Measurements from ENCODE around the gene MARVELD3.
"Not testable (repeated sequence)": the region's sequence is repeated elsewhere in the genome, so short reads cannot be mapped to it uniquely, and the experiment has no call there.

MARVELD3 gene

DNA sequence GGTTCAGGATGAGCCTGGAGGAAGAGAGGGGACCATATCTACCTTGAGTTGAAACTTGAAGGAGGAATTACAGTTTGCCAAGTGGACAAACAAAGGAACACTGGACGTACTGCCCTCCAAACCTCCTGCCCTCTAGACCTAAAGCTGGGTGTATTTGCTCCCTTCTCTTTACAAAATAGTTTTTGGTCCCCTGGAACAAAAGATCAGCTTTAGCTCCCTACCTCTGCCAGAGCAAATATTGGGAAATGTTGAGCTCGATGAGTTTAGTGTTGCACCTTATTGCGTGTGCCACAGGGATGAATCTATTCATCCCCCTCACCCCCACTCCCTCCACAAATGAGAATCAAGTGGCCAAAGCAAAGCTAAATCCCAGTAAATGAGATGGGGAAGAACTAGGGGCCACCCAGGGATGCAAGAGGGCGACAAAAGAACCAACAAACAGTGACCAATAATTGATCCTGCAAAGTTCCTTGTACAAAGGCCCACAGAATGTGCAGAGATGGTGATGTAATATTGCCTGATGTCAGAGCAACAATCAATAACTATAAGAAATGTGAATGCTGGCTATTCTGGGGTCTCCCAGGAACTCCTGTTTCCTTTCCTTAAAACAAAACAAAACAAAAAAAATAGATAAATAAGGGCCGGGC lies 31.9 kb upstream of the MARVELD3 start:
- no peak overlapping the region for H3K4me3 ChIP-seq (ENCODE audit: low read depth, low read length)
- no peaks in the 10 kb centered on the region for H3K9me3 ChIP-seq (ENCODE audit: control insufficient read depth, insufficient read depth, low read length)
- H3K9ac ChIP-seq (ENCODE audit: low read depth, low read length) = no peak overlapping the region
- no peaks in the 10 kb centered on the region for H3K4me1 ChIP-seq (ENCODE audit: control insufficient read depth, insufficient read depth, low read length)
- no peaks in the 10 kb centered on the region for H3K36me3 ChIP-seq (ENCODE audit: control insufficient read depth, insufficient read depth, low read length)
- no peaks in the 10 kb centered on the region for H3K27me3 ChIP-seq (ENCODE audit: control insufficient read depth, insufficient read depth, low read length)

DNA sequence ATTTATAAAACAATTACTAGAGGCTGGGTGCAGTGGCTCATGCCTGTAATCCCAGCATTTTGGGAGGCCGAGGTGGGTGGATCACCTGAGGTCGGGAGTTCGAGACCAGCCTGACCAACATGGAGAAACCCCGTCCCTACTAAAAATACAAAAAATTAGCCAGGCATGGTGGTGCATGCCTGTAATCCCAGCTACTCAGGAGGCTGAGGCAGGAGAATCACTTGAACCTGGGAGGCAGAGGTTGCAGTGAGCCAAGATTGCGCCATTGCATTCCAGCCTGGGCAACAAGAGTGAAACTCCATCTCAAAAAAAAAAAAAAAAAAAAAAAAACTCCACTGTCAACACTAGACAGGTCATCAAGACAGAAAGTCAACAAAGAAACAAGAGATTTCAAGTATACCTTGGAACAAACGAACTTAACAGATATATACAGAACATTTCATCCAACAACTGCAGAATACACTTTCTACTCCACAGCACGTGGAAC lies 30.6 kb upstream of the MARVELD3 start:
- H3K9me3 ChIP-seq (ENCODE audit: control insufficient read depth, insufficient read depth, low read length); H3K4me3 ChIP-seq (ENCODE audit: low read depth, low read length); H3K36me3 ChIP-seq (ENCODE audit: control insufficient read depth, insufficient read depth, low read length); H3K27me3 ChIP-seq (ENCODE audit: control insufficient read depth, insufficient read depth, low read length); H3K9ac ChIP-seq (ENCODE audit: low read depth, low read length); H3K4me1 ChIP-seq (ENCODE audit: control insufficient read depth, insufficient read depth, low read length): not testable (repeated sequence)

GRCh38 chr16:71598426-71598825 lies 27.6 kb upstream of the MARVELD3 start:
- not testable (repeated sequence) for H3K9ac ChIP-seq (ENCODE audit: low read depth, low read length); H3K4me1 ChIP-seq (ENCODE audit: control insufficient read depth, insufficient read depth, low read length); H3K36me3 ChIP-seq (ENCODE audit: control insufficient read depth, insufficient read depth, low read length); H3K4me3 ChIP-seq (ENCODE audit: low read depth, low read length); H3K27me3 ChIP-seq (ENCODE audit: control insufficient read depth, insufficient read depth, low read length); H3K9me3 ChIP-seq (ENCODE audit: control insufficient read depth, insufficient read depth, low read length)

DNA sequence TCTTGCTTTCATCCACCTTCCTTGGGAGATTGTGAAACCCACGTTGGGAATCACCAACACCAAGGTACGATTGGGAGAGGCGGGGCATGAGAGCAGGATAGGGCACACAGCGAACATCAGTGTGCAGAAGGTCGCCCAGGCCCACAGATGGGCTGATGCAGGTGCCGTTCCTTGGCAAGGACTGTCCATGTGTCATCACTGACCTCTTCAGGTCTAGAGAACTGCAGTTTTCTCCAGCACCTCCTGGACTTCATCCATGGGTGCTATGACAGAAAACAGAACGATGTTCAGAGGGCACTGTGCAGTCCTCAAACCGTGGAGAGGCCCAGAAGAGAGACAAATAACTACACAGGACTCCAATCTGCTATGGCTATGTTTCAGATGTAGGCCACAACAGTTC lies 25.2 kb upstream of the MARVELD3 start:
- Histone ChIP-seq H3K27me3 (ENCODE audit: control insufficient read depth, insufficient read depth, low read length) (no peaks in the 10 kb centered on the region), H3K36me3 (ENCODE audit: control insufficient read depth, insufficient read depth, low read length) (no peaks in the 10 kb centered on the region), H3K9me3 (ENCODE audit: control insufficient read depth, insufficient read depth, low read length) (no peaks in the 10 kb centered on the region), H3K4me3 (ENCODE audit: low read depth, low read length) (no peak overlapping the region), H3K9ac (ENCODE audit: low read depth, low read length) (no peak overlapping the region), H3K4me1 (ENCODE audit: control insufficient read depth, insufficient read depth, low read length) (no peaks in the 10 kb centered on the region)

GRCh38 chr16:71609066-71609465 lies 16.9 kb upstream of the MARVELD3 start:
- H3K9ac ChIP-seq (ENCODE audit: low read depth, low read length) = no peak overlapping the region
- no peaks in the 10 kb centered on the region for H3K4me1 ChIP-seq (ENCODE audit: control insufficient read depth, insufficient read depth, low read length)
- H3K36me3 ChIP-seq (ENCODE audit: control insufficient read depth, insufficient read depth, low read length) = no peaks in the 10 kb centered on the region
- no peaks in the 10 kb centered on the region for H3K9me3 ChIP-seq (ENCODE audit: control insufficient read depth, insufficient read depth, low read length)
- H3K4me3 ChIP-seq (ENCODE audit: low read depth, low read length) = no peak overlapping the region
- H3K27me3 ChIP-seq (ENCODE audit: control insufficient read depth, insufficient read depth, low read length) = no peaks in the 10 kb centered on the region

- Histone ChIP-seq H3K4me3 (ENCODE audit: low read depth, low read length) (no peak overlapping the region), H3K9ac (ENCODE audit: low read depth, low read length) (no peak overlapping the region), H3K4me1 (ENCODE audit: control insufficient read depth, insufficient read depth, low read length) (no peaks in the 10 kb centered on the region), H3K27me3 (ENCODE audit: control insufficient read depth, insufficient read depth, low read length) (no peaks in the 10 kb centered on the region), H3K36me3 (ENCODE audit: control insufficient read depth, insufficient read depth, low read length) (no peaks in the 10 kb centered on the region), H3K9me3 (ENCODE audit: control insufficient read depth, insufficient read depth, low read length) (no peaks in the 10 kb centered on the region)
These were observed 15.5 kb upstream of the MARVELD3 start for GRCh38 chr16:71610447-71610846.

- H3K36me3 ChIP-seq (ENCODE audit: control insufficient read depth, insufficient read depth, low read length) = no peaks in the 10 kb centered on the region
- H3K9ac ChIP-seq (ENCODE audit: low read depth, low read length) = no peak overlapping the region
- H3K9me3 ChIP-seq (ENCODE audit: control insufficient read depth, insufficient read depth, low read length) = no peaks in the 10 kb centered on the region
- no peaks in the 10 kb centered on the region for H3K4me1 ChIP-seq (ENCODE audit: control insufficient read depth, insufficient read depth, low read length)
- no peak overlapping the region for H3K4me3 ChIP-seq (ENCODE audit: low read depth, low read length)
- H3K27me3 ChIP-seq (ENCODE audit: control insufficient read depth, insufficient read depth, low read length) = no peaks in the 10 kb centered on the region
These were observed 14.8 kb upstream of the MARVELD3 start for GRCh38 chr16:71610936-71611871.

DNA sequence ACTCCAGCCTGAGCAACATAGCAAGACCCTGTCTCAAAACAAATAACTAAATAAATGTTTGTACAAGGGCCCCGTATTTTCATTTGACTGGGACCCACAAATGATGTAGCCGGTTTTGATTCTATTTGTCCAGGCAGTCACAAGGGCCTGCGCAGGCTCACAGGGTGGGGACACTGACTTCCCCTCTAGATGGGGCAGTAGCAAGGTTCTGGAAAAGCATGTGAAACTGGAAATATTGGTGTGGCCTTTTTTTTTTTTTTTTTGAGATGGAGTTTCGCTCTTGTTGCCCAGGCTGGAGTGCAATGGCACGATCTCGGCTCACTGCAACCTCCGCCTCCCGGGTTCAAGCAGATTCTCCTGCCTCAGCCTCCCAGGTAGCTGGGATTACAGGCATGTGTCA lies 11.0 kb upstream of the MARVELD3 start:
- H3K4me3 ChIP-seq (ENCODE audit: low read depth, low read length); H3K9me3 ChIP-seq (ENCODE audit: control insufficient read depth, insufficient read depth, low read length); H3K27me3 ChIP-seq (ENCODE audit: control insufficient read depth, insufficient read depth, low read length); H3K9ac ChIP-seq (ENCODE audit: low read depth, low read length); H3K36me3 ChIP-seq (ENCODE audit: control insufficient read depth, insufficient read depth, low read length); H3K4me1 ChIP-seq (ENCODE audit: control insufficient read depth, insufficient read depth, low read length): not testable (repeated sequence)

- H3K27me3 ChIP-seq (ENCODE audit: control insufficient read depth, insufficient read depth, low read length) = no peaks in the 10 kb centered on the region
- H3K4me3 ChIP-seq (ENCODE audit: low read depth, low read length) = no peak overlapping the region
- no peaks in the 10 kb centered on the region for H3K4me1 ChIP-seq (ENCODE audit: control insufficient read depth, insufficient read depth, low read length)
- no peak overlapping the region for H3K9ac ChIP-seq (ENCODE audit: low read depth, low read length)
- no peaks in the 10 kb centered on the region for H3K9me3 ChIP-seq (ENCODE audit: control insufficient read depth, insufficient read depth, low read length)
- no peaks in the 10 kb centered on the region for H3K36me3 ChIP-seq (ENCODE audit: control insufficient read depth, insufficient read depth, low read length)
These were observed 7.6 kb upstream of the MARVELD3 start for GRCh38 chr16:71618429-71618828.

GRCh38 chr16:71622088-71622487 lies 3.9 kb upstream of the MARVELD3 start:
- H3K9ac ChIP-seq (ENCODE audit: low read depth, low read length) = no peak overlapping the region
- no peaks in the 10 kb centered on the region for H3K36me3 ChIP-seq (ENCODE audit: control insufficient read depth, insufficient read depth, low read length)
- no peaks in the 10 kb centered on the region for H3K27me3 ChIP-seq (ENCODE audit: control insufficient read depth, insufficient read depth, low read length)
- H3K4me3 ChIP-seq (ENCODE audit: low read depth, low read length) = no peak overlapping the region
- H3K9me3 ChIP-seq (ENCODE audit: control insufficient read depth, insufficient read depth, low read length) = no peaks in the 10 kb centered on the region
- no peaks in the 10 kb centered on the region for H3K4me1 ChIP-seq (ENCODE audit: control insufficient read depth, insufficient read depth, low read length)

DNA sequence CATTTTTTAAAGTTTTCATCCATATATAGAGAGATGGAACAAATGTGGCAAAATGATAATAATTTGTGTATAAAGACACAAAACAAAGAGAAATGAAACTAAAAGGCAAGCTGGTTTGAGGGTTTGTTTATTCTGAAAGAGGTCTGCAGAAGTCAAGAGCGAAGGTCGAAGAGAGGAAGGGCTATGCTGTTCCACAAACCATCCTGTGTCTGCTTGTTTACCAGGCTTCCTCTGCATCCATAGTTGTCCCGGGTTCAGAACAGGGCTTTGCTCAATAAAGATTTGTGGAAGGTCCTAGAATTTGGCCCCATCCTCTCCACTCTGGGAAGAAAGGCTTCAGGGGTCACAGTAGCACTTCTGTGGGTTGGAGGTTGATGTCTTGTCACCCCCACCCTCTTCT lies 2.4 kb upstream of the MARVELD3 start:
- Histone ChIP-seq H3K4me1 (ENCODE audit: control insufficient read depth, insufficient read depth, low read length) (peaks cover 2% of the 10 kb centered on the region), H3K36me3 (ENCODE audit: control insufficient read depth, insufficient read depth, low read length) (peaks cover under 1% of the 10 kb centered on the region), H3K9me3 (ENCODE audit: control insufficient read depth, insufficient read depth, low read length) (no peaks in the 10 kb centered on the region), H3K4me3 (ENCODE audit: low read depth, low read length) (no peak overlapping the region), H3K27me3 (ENCODE audit: control insufficient read depth, insufficient read depth, low read length) (no peaks in the 10 kb centered on the region), H3K9ac (ENCODE audit: low read depth, low read length) (no peak overlapping the region)

Data from iPS-15b (cell line).